Spinal cord (tissue), 10 donors: ENCODE results near the gene TRABD2B. TPM values are rescaled to one million over a fixed set of nuclear protein-coding genes. Genes with fewer than 3 reads are reported as not detected.
A peak's percentile ranks its signal among the peaks of the same experiment; 100 is the strongest.

Source experiments
- DNase-seq, 6 donors: peaks; one replicate each; pipeline versions ENCODE4 v3.0.0 to v3.0.0-alpha.2; 2013 to 2015; ENCODE audit warnings: low spot score in 6 of 6, low read depth in 4 of 6
- H3K27ac ChIP-seq: one replicate; pipeline ENCODE4 v1.5.1; 2013; ENCODE audit warnings: low read depth, low read length, control low read depth
- H3K27me3 ChIP-seq: one replicate; pipeline ENCODE4 v1.6.1; 2013; ENCODE audit warnings: low read length; ENCODE audit not compliant: control insufficient read depth, insufficient read depth
- H3K36me3 ChIP-seq: one replicate; pipeline ENCODE4 v1.6.1; 2013; ENCODE audit warnings: low read length; ENCODE audit not compliant: control insufficient read depth, insufficient read depth
- H3K4me1 ChIP-seq: one replicate; pipeline ENCODE4 v1.6.1; 2013; ENCODE audit warnings: low read length; ENCODE audit not compliant: control insufficient read depth, insufficient read depth
- H3K4me3 ChIP-seq: one replicate; pipeline ENCODE4 v1.5.1; 2013; ENCODE audit warnings: low read depth, low read length, control low read depth
- H3K9me3 ChIP-seq: one replicate; pipeline ENCODE4 v1.6.1; 2013; ENCODE audit warnings: low read length; ENCODE audit not compliant: control insufficient read depth, insufficient read depth
- WGBS: methylation state at CpG from one replicate; pipeline ENCODE4 v1.1.5; 2013; ENCODE audit warnings: missing lambda C conversion rate; ENCODE audit not compliant: insufficient coverage; 5-methylcytosine and 5-hydroxymethylcytosine counted together
- polyA plus RNA-seq, 2 donors: library from polyadenylated mRNA; unstranded; fragments of 120-200 nt; gene quantifications; one replicate each; pipeline ENCODE4 v1.2.1, GENCODE V29; 2013; ENCODE audit not compliant: insufficient read length in 2 of 2
- total RNA-seq, 2 donors: library from RNA; depleted of rRNA in 1 of 2; stranded (reverse); fragments of 120-200 nt in 1 of 2; fragments of >200 nt in 1 of 2; gene quantifications; one replicate each; pipeline versions ENCODE4 v1.2.3 to v1.2.4, GENCODE V29; 2013 to 2014
- donor health status: healthy.

Gene TRABD2B
- total and polyA plus RNA-seq, 4 donors = 0.89 to 3.1 (median 1.6) TPM

GRCh38 chr1:47908258-47908657 lies 88.9 kb downstream of the TRABD2B start:
- 90% methylated on average over 1 of the region's 2 CpGs for WGBS
- H3K9me3 ChIP-seq = no peaks in the 10 kb centered on the region

GRCh38 chr1:47907177-47907528 lies 90.0 kb downstream of the TRABD2B start:
- WGBS = no CpG with 5 or more reads among the region's 1 CpG
- Histone ChIP-seq H3K4me3 (no peak overlapping the region), H3K9me3 (no peaks in the 10 kb centered on the region), H3K27me3 (no peaks in the 10 kb centered on the region), H3K27ac (no peak overlapping the region), H3K4me1 (peaks cover 8% of the 10 kb centered on the region), H3K36me3 (no peaks in the 10 kb centered on the region)
- DNase-seq = no peak

More at GRCh38 chr1:47908258-47908657, 88.9 kb downstream of the TRABD2B start:
- H3K27ac ChIP-seq = no peak overlapping the region
- peaks cover 8% of the 10 kb centered on the region for H3K4me1 ChIP-seq
- no peaks in the 10 kb centered on the region for H3K27me3 ChIP-seq
- DNase-seq = no peak
- H3K36me3 ChIP-seq = no peaks in the 10 kb centered on the region
- H3K4me3 ChIP-seq = no peak overlapping the region

GRCh38 chr1:47906527-47907176 lies 90.5 kb downstream of the TRABD2B start:
- DNase-seq = peak in 3 of 6 donors; percentile 23 to 56 (median 45)
- WGBS = 26% methylated on average over 8 of the region's 14 CpGs

GRCh38 chr1:47906009-47906432 lies 91.2 kb downstream of the TRABD2B start:
- H3K4me1 ChIP-seq = peaks cover 8% of the 10 kb centered on the region
- no peak for DNase-seq
- no peaks in the 10 kb centered on the region for H3K27me3 ChIP-seq
- 76% methylated on average over 2 of the region's 4 CpGs for WGBS
- no peak overlapping the region for H3K27ac ChIP-seq
- no peaks in the 10 kb centered on the region for H3K9me3 ChIP-seq
- no peaks in the 10 kb centered on the region for H3K36me3 ChIP-seq
- H3K4me3 ChIP-seq = no peak overlapping the region

More at GRCh38 chr1:47906527-47907176, 90.5 kb downstream of the TRABD2B start:
- H3K36me3 ChIP-seq = no peaks in the 10 kb centered on the region
- no peaks in the 10 kb centered on the region for H3K27me3 ChIP-seq
- no peak overlapping the region for H3K4me3 ChIP-seq
- H3K4me1 ChIP-seq = peaks cover 8% of the 10 kb centered on the region
- no peaks in the 10 kb centered on the region for H3K9me3 ChIP-seq
- no peak overlapping the region for H3K27ac ChIP-seq

GRCh38 chr1:47903723-47904122 lies 93.5 kb downstream of the TRABD2B start:
- no peaks in the 10 kb centered on the region for H3K9me3 ChIP-seq
- H3K36me3 ChIP-seq = no peaks in the 10 kb centered on the region
- DNase-seq = no peak
- H3K4me3 ChIP-seq = no peak overlapping the region
- H3K27ac ChIP-seq = no peak overlapping the region
- H3K4me1 ChIP-seq = peaks cover 8% of the 10 kb centered on the region
- no peaks in the 10 kb centered on the region for H3K27me3 ChIP-seq

GRCh38 chr1:47901001-47901575 lies 96.1 kb downstream of the TRABD2B start:
- H3K4me3 ChIP-seq = no peak overlapping the region
- peak in 2 of 6 donors; percentile 15 to 59 for DNase-seq
- H3K36me3 ChIP-seq = no peaks in the 10 kb centered on the region
- H3K27ac ChIP-seq = no peak overlapping the region
- WGBS = 69% methylated on average over 2 of the region's 3 CpGs
- H3K27me3 ChIP-seq = no peaks in the 10 kb centered on the region
- H3K4me1 ChIP-seq = peaks cover 2% of the 10 kb centered on the region
- no peaks in the 10 kb centered on the region for H3K9me3 ChIP-seq

GRCh38 chr1:47898133-47898845 lies 98.9 kb downstream of the TRABD2B start:
- no CpG with 5 or more reads among the region's 6 CpGs for WGBS

GRCh38 chr1:47895279-47896125 lies 101.7 kb downstream of the TRABD2B start:
- peaks cover 12% of the 10 kb centered on the region for H3K4me1 ChIP-seq
- no peaks in the 10 kb centered on the region for H3K36me3 ChIP-seq
- 79% methylated on average over 7 of the region's 10 CpGs for whole genome bisulfite sequencing
- no peak overlapping the region for H3K4me3 ChIP-seq
- no peak for DNase-seq
- H3K9me3 ChIP-seq = no peaks in the 10 kb centered on the region
- no peaks in the 10 kb centered on the region for H3K27me3 ChIP-seq
- H3K27ac ChIP-seq = no peak overlapping the region

More at GRCh38 chr1:47898133-47898845, 98.9 kb downstream of the TRABD2B start:
- Histone ChIP-seq H3K36me3 (no peaks in the 10 kb centered on the region), H3K4me3 (no peak overlapping the region), H3K27me3 (no peaks in the 10 kb centered on the region), H3K27ac (no peak overlapping the region), H3K9me3 (no peaks in the 10 kb centered on the region), H3K4me1 (peaks cover 12% of the 10 kb centered on the region)
- DNase-seq = no peak
